Esophagus mucosa (tissue), 1 donor: Measurements from ENCODE around the gene CD99. TPM values are rescaled to one million over a fixed set of nuclear protein-coding genes. Genes with fewer than 3 reads are reported as not detected.
"Not testable (repeated sequence)": the region's sequence is repeated elsewhere in the genome, so short reads cannot be mapped to it uniquely, and the experiment has no call there.

Experiments used
- ATAC-seq: fragments of 200-7000 bp; cut with Tn5 transposase; one replicate; pipeline ENCODE4 v1.9.1; 2020
- total RNA-seq: library from RNA; stranded (reverse); gene quantifications from one replicate; pipeline ENCODE4 v1.2.4, GENCODE V29; 2023
- donor health status: DM: yes; HTN: yes; CAD: no.

CD99 gene
- total RNA-seq = 100 TPM

GRCh38 chrX:2690856-2691542 is at the start of gene CD99:
CD99 (plus strand) TSS chrX:2691295; CDS start chrX:2691361, 66 bp downstream.
- ATAC-seq = peak; percentile 98

- no peak for ATAC-seq
Observed at GRCh38 chrX:2642146-2642545, 48.9 kb upstream of the CD99 start.

GRCh38 chrX:2642791-2643190 is 48.3 kb upstream of the CD99 start:
- no peak for ATAC-seq

- ATAC-seq = no peak
Observed at GRCh38 chrX:2643880-2644279, 47.2 kb upstream of the CD99 start.

GRCh38 chrX:2645563-2645962 is 45.5 kb upstream of the CD99 start:
- ATAC-seq = no peak

GRCh38 chrX:2647627-2648026 is 43.5 kb upstream of the CD99 start:
- ATAC-seq = no peak

- no peak for ATAC-seq
Observed at GRCh38 chrX:2650037-2650436, 41.1 kb upstream of the CD99 start.

GRCh38 chrX:2650865-2651264 is 40.2 kb upstream of the CD99 start:
- no peak for ATAC-seq

- ATAC-seq = no peak
Observed at GRCh38 chrX:2652106-2652505, 39.0 kb upstream of the CD99 start.

GRCh38 chrX:2654436-2655340 is 36.4 kb upstream of the CD99 start:
- ATAC-seq = no peak

GRCh38 chrX:2656257-2656836 is 34.7 kb upstream of the CD99 start:
- no peak for ATAC-seq

- ATAC-seq = no peak
Observed at GRCh38 chrX:2657532-2658113, 33.5 kb upstream of the CD99 start.

- ATAC-seq = no peak
Observed at GRCh38 chrX:2658585-2659292, 32.4 kb upstream of the CD99 start.

- no peak for ATAC-seq
Observed at GRCh38 chrX:2662586-2662985, 28.5 kb upstream of the CD99 start.

GRCh38 chrX:2664502-2664901 is 26.6 kb upstream of the CD99 start:
- no peak for ATAC-seq

GRCh38 chrX:2665387-2666304 is 25.4 kb upstream of the CD99 start:
- ATAC-seq = no peak

- ATAC-seq = no peak
Observed at GRCh38 chrX:2666491-2666890, 24.6 kb upstream of the CD99 start.

GRCh38 chrX:2670978-2671377 is 20.1 kb upstream of the CD99 start:
- no peak for ATAC-seq

GRCh38 chrX:2672084-2672483 is 19.0 kb upstream of the CD99 start:
- ATAC-seq = no peak

GRCh38 chrX:2673611-2674010 is 17.5 kb upstream of the CD99 start:
- ATAC-seq = no peak

GRCh38 chrX:2675657-2676200 is 15.4 kb upstream of the CD99 start:
- not testable (repeated sequence) for ATAC-seq
